ENCODE measurements around the gene ZNF581. TPM values are rescaled to one million over a fixed set of nuclear protein-coding genes. Genes with fewer than 3 reads are reported as not detected.

Gene ZNF581
- total RNA-seq, 2 donors from 2014 or later, result 7.5 to 8.6 TPM

- no peak for TF ChIP-seq CTCF (IDR thresholded peaks at IDR 0.05)
- Histone ChIP-seq H3K4me3 (peak overlapping the region in 1 of 2 donors; percentile 80), H3K9me3 (no peaks in the 10 kb centered on the region), H3K36me3 (peaks cover 11% of the 10 kb centered on the region), H3K27me3 (no peaks in the 10 kb centered on the region), H3K4me1 (peaks cover 0 to 40% of the 10 kb centered on the region in 2 donors), H3K27ac (peak overlapping the region; percentile 87 to 90)
- no peak for DNase-seq (ENCODE audit: low spot score)
These were observed 6.0 kb downstream of the ZNF581 start for GRCh38 chr19:55649268-55650125.

- Histone ChIP-seq H3K36me3 (peaks cover 7% of the 10 kb centered on the region), H3K27ac (no peak overlapping the region), H3K4me1 (peaks cover 0 to 34% of the 10 kb centered on the region in 2 donors), H3K9me3 (no peaks in the 10 kb centered on the region), H3K27me3 (no peaks in the 10 kb centered on the region), H3K4me3 (no peak overlapping the region)
- TF ChIP-seq CTCF (IDR thresholded peaks at IDR 0.05), result no peak
- DNase-seq (ENCODE audit: low spot score), result no peak
These were observed 6.7 kb downstream of the ZNF581 start for GRCh38 chr19:55650126-55650557.

GRCh38 chr19:55650602-55651230 lies 7.3 kb downstream of the ZNF581 start:
- no peak for TF ChIP-seq CTCF (IDR thresholded peaks at IDR 0.05)
- H3K9me3 ChIP-seq, result no peaks in the 10 kb centered on the region
- no peaks in the 10 kb centered on the region for H3K27me3 ChIP-seq
- peaks cover 0 to 33% of the 10 kb centered on the region in 2 donors for H3K4me1 ChIP-seq
- no peak overlapping the region for H3K27ac ChIP-seq
- DNase-seq (ENCODE audit: low spot score), result no peak
- peaks cover 1% of the 10 kb centered on the region for H3K36me3 ChIP-seq
- no peak overlapping the region for H3K4me3 ChIP-seq

GRCh38 chr19:55651236-55651635 lies 7.8 kb downstream of the ZNF581 start:
- peaks cover 0 to 38% of the 10 kb centered on the region in 2 donors for H3K4me1 ChIP-seq
- no peaks in the 10 kb centered on the region for H3K9me3 ChIP-seq
- H3K27me3 ChIP-seq, result no peaks in the 10 kb centered on the region
- H3K4me3 ChIP-seq, result no peak overlapping the region
- DNase-seq (ENCODE audit: low spot score), result no peak
- H3K36me3 ChIP-seq, result no peaks in the 10 kb centered on the region
- no peak for TF ChIP-seq CTCF (IDR thresholded peaks at IDR 0.05)
- H3K27ac ChIP-seq, result no peak overlapping the region

GRCh38 chr19:55652311-55653128 lies 9.1 kb downstream of the ZNF581 start:
- Histone ChIP-seq H3K27ac (peak overlapping the region; percentile 97 to 99), H3K36me3 (no peaks in the 10 kb centered on the region), H3K27me3 (no peaks in the 10 kb centered on the region), H3K9me3 (no peaks in the 10 kb centered on the region), H3K4me1 (peaks cover 0 to 44% of the 10 kb centered on the region in 2 donors), H3K4me3 (no peak overlapping the region)
- no peak for DNase-seq (ENCODE audit: low spot score)
- TF ChIP-seq CTCF (IDR thresholded peaks at IDR 0.05), result no peak

Measured in right atrium auricular region (tissue), 2 donors.